Hindlimb muscle (tissue), 1 donor: Measurements from ENCODE around the gene KLK15. TPM values are rescaled to one million over a fixed set of nuclear protein-coding genes. Genes with fewer than 3 reads are reported as not detected.

Experiments
- DNase-seq: peaks from one replicate; pipeline ENCODE4 v3.0.0-alpha.2; 2013
- polyA plus RNA-seq: library from polyadenylated mRNA; unstranded; fragments of 120-200 nt; gene quantifications from one replicate; pipeline ENCODE4 v1.2.1, GENCODE V29; 2013; ENCODE audit not compliant: insufficient read length

The KLK15 gene
- polyA plus RNA-seq, result not detected

- DNase-seq, result no peak
Measured at GRCh38 chr19:50833117-50833801, at the start of gene KLK15. KLK15 (minus strand) TSS chr19:50833574; CDS start chr19:50831492, 2,082 bp downstream.

- no peak for DNase-seq
Measured at GRCh38 chr19:50882188-50882587, 48.8 kb upstream of the KLK15 start.

- DNase-seq, result no peak
Measured at GRCh38 chr19:50880241-50880640, 46.9 kb upstream of the KLK15 start.

- DNase-seq, result no peak
Measured at GRCh38 chr19:50878851-50879250, 45.5 kb upstream of the KLK15 start.

GRCh38 chr19:50877338-50877737, 44.0 kb upstream of the KLK15 start:
- no peak for DNase-seq

- DNase-seq, result no peak
Measured at GRCh38 chr19:50876456-50876855, 43.1 kb upstream of the KLK15 start.

GRCh38 chr19:50875795-50876422, 42.5 kb upstream of the KLK15 start:
- no peak for DNase-seq

GRCh38 chr19:50874211-50874610, 40.8 kb upstream of the KLK15 start:
- DNase-seq, result no peak

GRCh38 chr19:50873056-50873455, 39.7 kb upstream of the KLK15 start, which contains the start of gene KLK2:
KLK2 (plus strand) TSS chr19:50873439; CDS start chr19:50873474, 35 bp downstream.
- no peak for DNase-seq

- DNase-seq, result no peak
Measured at GRCh38 chr19:50870417-50871089, 37.2 kb upstream of the KLK15 start.

- DNase-seq, result no peak
Measured at GRCh38 chr19:50869479-50869878, 36.1 kb upstream of the KLK15 start.

GRCh38 chr19:50861496-50862286, 28.3 kb upstream of the KLK15 start:
- DNase-seq, result no peak

- no peak for DNase-seq
Measured at GRCh38 chr19:50861010-50861409, 27.6 kb upstream of the KLK15 start.

- no peak for DNase-seq
Measured at GRCh38 chr19:50859849-50860248, 26.5 kb upstream of the KLK15 start.

GRCh38 chr19:50858886-50859285, 25.5 kb upstream of the KLK15 start:
- no peak for DNase-seq

GRCh38 chr19:50857366-50857765, 24.0 kb upstream of the KLK15 start:
- DNase-seq, result no peak

GRCh38 chr19:50854636-50855410, 21.4 kb upstream of the KLK15 start, which contains the start of gene KLK3:
KLK3 (plus strand) TSS chr19:50854915; CDS start chr19:50854956, 41 bp downstream.
- no peak for DNase-seq

- DNase-seq, result no peak
Measured at GRCh38 chr19:50851620-50852019, 18.2 kb upstream of the KLK15 start.

- no peak for DNase-seq
Measured at GRCh38 chr19:50850738-50851137, 17.4 kb upstream of the KLK15 start.

- no peak for DNase-seq
Measured at GRCh38 chr19:50844296-50844935, 11.0 kb upstream of the KLK15 start.

GRCh38 chr19:50843701-50844221, 10.4 kb upstream of the KLK15 start:
- no peak for DNase-seq
